ENCODE measurements around the gene FAM90A1.
A peak's percentile ranks its signal among the peaks of the same experiment; 100 is the strongest.
"Not testable (repeated sequence)": the region's sequence is repeated elsewhere in the genome, so short reads cannot be mapped to it uniquely, and the experiment has no call there.

Gene FAM90A1

DNA sequence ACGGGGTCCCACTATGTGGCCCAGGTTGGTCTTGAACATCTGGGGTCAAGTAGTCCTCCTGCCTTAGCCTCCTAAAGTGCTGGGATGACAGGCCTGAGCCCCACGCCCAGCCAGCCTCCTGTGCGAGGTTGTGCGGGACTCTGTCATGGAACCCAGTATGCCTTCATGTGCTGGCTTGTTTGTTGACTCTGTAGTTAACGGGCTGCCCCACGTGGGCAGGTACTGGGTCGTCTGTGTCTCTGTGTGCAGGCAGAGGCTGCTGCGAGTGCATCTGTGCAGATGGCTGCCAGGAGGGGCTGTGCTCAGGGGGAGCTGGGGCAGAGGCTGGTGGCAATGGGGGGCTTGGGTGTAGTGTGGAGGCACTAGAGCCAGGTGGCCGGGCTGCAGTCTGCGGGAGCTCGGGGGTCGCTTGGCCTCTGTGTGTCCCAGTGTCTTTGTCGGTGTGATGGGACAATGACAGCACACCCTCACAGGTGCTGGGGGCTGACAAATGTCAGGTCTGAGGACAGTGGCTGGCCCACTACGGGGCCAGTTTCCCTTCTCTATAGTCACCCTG is 6.0 kb upstream of the FAM90A1 start:
- DNase-seq (ENCODE audit: low spot score): not testable (repeated sequence)

DNA sequence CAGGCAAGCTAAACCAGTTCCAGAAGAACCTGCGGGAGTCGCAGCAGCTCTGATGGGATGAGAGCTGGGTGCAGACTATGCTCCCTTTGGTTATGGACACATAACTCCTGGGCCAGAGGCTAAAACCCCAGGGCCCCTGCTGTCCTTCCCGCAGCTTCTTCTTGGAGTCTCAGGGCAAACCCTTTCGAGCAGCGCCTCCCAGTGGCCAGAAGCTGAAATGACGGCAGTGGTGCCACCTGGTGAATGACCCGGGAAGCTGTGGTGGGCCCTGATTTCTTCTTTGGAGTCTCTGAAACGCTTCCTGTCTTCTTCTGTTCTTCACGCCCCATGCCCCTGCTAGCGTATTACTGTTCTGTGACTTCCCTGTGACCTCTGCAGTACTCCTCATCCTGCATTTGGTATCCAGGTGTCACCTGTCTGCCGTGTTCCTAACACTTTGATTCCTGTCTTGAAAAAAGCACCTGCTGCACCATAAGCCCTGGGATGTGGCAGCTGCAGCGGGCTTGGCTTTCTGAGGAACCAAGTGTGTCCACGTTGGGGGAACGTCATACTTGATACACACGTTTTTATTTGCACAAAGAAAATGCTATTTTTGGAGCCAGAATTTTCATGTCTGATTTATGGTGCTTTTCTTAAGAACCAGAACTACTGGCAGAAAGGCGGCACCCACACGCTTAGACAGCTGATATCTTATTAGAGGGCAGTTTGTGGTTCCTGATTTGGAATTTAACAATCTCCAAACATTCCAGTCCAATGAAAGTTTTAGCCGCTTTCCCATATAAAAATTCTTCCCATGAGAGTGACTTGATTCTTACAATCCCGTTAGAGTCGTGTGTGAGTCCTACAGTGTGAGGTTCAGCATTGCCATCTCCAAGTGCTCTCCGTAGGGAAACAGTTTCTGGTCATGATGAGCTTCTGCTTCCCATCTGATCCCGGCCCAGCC is 4.5 kb upstream of the FAM90A1 start:
- DNase-seq (ENCODE audit: low spot score): not testable (repeated sequence)

DNA sequence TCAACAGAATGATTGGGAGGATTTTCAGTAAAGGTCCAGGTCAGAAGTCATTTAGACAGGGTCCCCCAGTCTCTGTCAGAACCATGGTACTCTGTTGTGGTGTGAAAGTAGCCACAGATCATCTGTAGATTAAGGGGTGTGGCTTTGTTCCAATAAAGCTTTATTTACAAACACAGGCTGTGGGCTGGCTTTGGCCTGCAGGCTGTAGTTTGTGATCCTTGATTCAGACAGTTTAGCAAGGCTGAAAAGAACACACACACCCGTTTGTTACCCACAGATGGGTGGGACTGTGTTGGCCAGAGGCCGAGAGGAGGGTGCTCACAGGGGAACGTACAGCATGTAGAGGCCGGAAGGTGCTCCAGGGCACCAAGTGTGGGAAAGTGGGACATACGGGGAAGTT is 3.6 kb upstream of the FAM90A1 start:
- DNase-seq (ENCODE audit: low spot score): not testable (repeated sequence)

DNA sequence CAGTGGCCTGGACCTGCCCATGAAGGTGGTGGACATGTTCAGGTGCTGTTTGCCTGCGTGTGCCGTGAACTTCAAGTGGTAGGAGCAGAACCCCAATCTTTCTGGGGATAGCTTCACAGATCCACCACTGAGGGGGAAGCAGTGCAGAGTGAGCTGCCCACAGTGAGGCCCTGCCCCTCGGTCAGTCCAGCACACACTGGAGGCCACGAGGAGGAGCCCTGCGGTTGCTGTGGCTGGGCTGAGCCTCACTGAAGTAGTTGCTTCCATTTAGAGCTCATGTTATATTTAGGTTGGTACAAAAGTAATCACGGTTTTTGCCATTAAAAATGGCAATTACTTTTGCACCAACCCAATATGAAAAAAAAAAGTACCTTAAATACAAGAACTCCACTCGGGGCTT is 2.1 kb upstream of the FAM90A1 start:
- not testable (repeated sequence) for DNase-seq (ENCODE audit: low spot score)

DNA sequence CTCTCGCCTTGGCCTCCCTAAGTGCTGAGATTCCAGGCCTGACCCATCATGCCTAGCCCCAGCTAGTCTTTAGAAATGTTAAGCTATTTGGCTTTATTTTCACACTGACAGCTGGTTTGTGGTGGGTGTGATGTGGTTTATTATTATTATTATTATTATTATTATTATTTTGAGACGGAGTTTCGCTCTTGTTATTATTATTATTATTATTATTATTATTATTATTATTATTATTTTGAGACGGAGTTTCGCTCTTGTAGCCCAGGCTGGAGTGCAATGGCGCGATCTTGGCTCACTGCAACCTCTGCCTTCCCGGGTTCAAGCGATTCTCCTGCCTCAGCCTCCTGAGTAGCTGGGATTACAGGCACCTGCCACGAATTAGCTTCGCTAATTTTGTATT is 1.2 kb upstream of the FAM90A1 start:
- not testable (repeated sequence) for DNase-seq (ENCODE audit: low spot score)

DNA sequence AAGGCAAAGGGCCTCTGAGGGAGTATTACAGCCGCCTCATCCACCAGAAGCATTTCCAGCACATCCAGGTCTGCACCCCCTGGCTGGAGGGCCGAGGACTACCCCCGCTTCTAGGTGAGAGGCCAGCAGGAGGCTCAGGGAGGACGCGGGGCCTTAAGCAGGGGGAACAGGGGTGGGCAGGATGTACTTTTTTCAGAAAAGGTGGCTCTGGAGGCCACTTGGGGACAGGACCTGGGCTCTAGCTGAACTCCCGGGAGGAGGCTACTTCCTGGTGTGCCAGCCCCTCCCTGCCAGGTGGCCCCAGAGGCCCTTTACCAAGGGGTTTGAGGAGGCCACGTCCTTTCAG is 287 bp upstream of the FAM90A1 start:
- DNase-seq (ENCODE audit: low spot score): not testable (repeated sequence)

DNA sequence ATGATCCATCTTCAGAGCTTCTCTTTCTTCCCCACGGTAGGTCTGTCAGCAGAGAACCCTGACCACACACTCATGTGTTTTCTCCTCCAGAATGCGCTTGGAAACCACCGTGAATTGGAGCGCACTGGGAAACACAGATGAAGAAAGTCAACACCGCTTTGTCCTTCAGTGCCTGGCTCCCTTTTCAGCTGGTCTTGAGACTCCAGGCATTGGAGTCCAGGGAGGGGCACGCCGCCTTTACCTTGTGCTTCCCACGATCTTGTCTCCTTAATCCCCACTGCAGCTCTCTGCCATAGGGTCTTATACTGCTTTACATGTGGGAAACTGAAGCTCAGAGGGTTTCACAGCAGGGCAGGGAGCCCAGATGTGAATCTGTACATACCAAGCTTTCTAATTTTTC is 1.1 kb downstream of the FAM90A1 start:
- DNase-seq (ENCODE audit: low spot score): no peak

DNA sequence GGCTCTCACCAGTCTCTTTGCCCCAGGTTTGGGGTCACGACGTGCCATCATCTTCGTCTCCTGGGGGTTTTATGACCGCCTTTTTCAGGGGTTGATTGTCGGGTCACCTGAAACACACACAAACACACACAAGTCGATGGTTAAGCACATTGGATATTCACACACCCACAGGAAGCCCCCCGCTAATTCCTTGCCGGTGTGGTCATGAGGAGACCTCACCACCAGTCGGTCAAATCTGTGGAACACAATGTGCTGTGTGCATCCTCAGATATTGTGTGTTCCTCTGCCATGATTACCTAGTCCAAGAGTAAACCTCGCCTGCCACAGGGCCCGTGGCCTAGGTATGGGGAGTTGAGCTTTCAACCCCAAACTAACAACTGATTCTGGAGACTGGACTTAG is 2.6 kb downstream of the FAM90A1 start:
- DNase-seq (ENCODE audit: low spot score): not testable (repeated sequence)

DNA sequence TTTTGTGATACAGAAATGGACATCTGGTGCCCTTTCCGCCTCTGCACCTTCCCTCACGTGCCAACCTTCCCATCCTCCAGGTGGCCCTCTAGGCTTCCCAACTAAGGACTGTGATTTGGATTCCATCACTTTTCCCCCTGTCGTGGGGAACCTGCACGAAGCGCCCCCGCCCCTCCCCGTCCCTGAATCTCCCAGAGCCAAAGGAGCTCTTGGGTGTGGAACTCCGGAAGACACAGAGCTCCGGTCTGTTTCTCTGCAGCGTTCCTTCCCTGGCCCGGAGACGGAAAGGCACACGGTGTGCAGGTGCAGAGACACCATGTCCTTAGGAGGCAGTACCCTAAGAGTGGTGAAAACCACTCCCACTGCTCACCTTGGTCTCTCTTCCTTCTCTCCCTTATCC is 3.8 kb downstream of the FAM90A1 start:
- DNase-seq (ENCODE audit: low spot score): not testable (repeated sequence)

DNA sequence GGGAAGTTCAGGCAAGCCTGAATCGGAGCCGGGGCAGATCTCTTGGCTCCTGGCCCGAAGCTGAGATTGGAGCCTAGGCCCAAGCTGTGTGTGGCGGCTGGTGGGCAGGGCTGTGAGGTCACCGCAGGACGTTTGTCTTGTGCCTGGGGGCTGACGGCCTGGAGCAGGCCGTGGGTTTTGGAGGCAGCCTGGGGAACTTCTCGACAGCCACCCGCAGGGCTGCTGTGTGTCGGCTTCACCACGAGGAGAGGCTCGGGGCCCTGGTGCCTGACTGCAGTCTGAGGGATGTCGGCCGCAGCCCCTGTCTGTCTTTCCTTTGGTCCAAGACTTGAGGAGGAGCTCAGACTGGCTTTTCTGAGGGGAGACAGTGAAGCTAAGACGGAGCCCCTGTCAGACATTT is 5.1 kb downstream of the FAM90A1 start:
- DNase-seq (ENCODE audit: low spot score): not testable (repeated sequence)

DNA sequence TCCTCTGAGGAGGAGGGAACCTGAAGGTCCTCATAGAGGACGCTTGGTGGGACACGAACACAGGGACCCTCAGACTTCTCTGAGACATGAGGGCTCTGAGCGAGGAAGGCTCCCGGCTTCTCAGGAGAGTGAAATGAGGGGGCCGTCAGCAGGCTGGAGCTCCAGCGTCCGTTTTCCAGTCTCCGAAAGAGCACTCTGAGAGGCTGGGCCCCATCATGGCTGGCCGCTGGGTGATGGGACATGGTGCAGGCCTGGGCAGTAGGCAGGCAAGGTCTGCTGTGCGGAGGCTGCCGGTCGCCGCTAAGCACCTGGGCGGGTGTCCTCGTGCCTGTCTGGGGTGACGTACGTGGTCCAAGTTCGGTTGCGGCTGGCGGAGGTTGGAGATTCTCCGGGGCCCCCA is 5.6 kb downstream of the FAM90A1 start:
- DNase-seq (ENCODE audit: low spot score): not testable (repeated sequence)

DNA sequence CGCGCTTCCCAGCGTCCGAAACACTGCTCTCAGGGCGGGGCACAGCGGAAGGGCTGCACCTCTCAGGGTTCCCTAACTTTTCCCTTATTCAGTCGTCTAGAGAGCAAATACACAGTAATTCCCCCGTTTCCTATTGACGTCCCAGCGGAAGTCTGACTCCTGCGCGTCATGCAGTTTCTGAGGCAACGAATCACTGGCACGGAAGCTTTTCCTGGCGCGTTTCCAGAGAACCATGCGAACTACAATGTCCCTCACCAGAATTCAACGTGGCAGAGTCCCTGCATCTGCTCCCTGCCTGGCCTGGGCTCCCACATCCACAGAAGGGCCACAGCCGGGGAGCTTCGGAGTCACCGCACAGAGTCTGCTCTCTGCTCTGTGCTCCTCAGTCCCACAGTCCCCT is 6.0 kb downstream of the FAM90A1 start:
- not testable (repeated sequence) for DNase-seq (ENCODE audit: low spot score)

DNA sequence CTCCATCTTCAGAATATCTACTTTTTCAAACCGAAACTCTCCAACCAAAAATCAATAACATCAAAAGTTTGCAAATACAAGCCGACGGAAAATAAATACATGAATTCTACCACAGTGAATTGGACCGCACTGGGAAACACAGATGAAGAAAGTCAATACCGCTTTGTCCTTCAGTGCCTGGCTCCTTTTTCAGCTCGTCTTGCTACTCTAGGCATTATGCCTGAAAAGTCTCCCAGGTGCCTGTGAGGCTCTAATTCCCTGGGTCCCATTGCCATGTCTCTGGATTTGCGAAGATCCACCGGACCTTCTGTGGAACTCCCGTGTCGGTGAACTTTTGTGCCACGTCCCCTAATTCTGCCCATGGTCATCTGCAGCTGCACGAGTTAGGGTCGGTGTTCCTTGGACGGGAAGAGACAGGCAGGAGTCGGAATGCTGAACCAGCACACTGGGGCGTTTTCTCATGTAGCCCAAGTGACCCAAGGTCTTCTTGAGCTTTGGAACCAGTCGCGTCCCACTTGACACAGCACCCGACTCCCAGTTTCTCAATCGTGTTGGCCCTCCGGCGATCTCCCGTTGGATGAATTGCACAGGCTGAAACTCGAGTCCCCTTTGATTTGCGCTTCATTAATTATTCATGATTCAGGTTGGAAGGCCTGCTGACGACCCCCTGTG is 8.6 kb downstream of the FAM90A1 start:
- not testable (repeated sequence) for DNase-seq (ENCODE audit: low spot score)

DNA sequence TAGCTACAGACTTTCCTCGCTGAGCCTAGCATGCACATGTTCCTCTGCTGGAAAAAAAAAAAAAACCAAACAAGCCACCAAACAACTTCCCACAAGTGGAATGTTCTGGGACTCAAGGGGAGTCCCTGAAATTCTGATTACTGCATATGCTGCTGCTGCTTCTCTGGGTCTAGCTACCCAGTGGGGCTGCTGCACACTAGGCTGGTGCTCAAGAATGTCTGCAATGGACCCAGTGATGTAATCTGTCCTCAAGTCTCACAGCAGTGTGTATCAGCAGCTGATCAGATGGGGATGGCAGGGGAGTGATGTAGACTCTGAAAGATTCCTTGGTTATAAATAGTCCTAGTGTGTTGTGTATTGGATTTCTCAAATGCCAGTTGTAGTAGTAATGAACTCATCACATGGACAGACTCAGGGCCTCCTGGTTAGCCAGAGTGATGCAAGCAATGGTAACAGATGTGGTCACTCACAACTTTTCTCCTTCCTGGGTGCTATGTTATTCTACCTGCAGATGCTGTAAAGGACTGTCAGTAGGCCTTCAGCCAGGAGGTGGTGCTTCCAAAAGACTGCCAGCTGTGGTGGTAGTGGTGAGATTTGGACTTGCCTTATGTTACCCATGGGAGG is 29.6 kb downstream of the FAM90A1 start:
- DNase-seq (ENCODE audit: low spot score): not testable (repeated sequence)

DNA sequence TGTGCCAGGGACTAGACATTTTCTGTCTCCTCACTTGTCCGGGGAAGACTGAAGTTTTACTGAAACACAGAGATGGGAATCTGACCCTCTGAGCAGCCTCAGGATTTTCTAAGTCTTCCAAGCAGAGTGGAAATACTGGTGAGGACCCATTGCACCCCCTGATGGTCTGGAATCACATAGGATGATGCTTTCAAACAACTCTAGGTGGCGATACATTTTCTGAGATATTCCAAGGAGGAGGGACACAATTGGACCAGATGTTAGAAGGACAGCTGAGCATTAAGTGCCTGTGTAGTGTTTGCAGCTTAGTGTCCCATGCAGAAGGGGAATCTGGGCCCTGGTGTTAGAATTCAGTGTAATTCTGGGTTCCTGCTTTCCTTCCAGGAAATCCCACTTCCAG is 39.3 kb downstream of the FAM90A1 start:
- not testable (repeated sequence) for DNase-seq (ENCODE audit: low spot score)

DNA sequence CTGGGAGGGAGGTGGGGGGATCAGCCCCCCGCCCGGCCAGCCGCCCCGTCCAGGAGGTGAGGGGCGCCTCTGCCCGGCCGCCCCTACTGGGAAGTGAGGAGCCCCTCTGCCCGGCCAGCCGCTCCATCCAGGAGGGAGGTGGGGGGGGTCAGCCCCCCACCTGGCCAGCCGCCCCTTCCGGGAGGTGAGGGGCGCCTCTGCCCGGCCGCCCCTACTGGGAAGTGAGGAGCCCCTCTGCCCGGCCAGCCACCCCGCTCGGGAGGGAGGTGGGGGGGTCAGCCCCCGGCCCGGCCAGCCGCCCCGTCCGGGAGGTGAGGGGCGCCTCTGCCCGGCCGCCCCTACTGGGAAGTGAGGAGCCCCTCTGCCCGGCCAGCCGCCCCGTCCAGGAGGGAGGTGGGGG is 43.2 kb downstream of the FAM90A1 start:
- DNase-seq (ENCODE audit: low spot score): not testable (repeated sequence)

DNA sequence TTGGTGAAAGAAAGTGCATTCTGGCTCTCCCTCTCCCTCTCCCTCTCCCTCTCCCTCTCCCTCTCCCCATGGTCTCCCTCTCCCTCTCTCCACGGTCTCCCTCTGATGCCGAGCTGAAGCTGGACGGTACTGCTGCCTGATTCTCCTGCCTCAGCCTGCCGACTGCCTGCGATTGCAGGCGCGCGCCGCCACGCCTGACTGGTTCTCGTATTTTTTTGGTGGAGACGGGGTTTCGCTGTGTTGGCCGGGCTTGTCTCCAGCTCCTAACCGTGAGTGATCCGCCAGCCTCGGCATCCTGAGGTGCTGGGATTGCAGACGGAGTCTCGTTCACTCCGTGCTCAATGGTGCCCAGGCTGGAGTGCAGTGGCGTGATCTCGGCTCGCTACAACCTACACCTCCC is 44.1 kb downstream of the FAM90A1 start:
- DNase-seq (ENCODE audit: low spot score): not testable (repeated sequence)

DNA sequence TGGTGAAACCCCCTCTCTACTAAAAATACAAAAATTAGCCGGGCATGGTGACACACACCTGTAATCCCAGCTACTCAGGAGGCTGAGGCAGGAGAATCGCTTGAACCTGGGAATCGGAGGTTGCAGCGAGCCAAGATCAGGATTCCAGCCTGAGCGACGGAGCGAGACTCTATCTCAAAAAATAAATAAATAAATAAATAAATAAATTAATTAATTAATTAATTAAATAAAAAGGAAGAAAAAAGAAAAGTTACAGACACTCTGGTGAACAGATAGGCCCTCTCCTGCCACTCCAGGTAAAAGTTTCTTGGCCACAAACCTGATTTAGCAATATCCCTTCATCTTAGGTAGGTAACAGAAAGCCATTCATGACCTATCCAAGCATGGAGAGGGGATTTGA is 44.5 kb downstream of the FAM90A1 start:
- not testable (repeated sequence) for DNase-seq (ENCODE audit: low spot score)

DNA sequence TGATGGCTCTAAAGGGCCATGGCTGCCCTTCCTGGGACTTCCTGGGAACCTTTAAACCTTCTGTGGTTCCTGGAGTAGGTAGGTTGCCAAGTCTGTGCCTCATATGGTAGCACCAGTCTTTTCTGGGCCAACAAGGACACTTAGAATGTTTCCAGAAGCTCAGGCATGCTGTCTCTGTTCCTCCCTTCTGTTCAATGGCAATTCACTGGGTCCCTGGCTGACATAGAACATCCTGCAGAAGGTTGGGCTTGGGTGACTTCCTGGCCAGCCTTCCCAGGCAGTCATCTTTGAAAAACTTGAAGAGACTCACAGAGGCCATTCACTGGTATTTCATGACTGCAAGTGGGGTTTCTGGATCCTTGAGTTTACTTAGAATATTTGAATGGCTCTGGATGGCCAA is 46.1 kb downstream of the FAM90A1 start:
- DNase-seq (ENCODE audit: low spot score): not testable (repeated sequence)

DNA sequence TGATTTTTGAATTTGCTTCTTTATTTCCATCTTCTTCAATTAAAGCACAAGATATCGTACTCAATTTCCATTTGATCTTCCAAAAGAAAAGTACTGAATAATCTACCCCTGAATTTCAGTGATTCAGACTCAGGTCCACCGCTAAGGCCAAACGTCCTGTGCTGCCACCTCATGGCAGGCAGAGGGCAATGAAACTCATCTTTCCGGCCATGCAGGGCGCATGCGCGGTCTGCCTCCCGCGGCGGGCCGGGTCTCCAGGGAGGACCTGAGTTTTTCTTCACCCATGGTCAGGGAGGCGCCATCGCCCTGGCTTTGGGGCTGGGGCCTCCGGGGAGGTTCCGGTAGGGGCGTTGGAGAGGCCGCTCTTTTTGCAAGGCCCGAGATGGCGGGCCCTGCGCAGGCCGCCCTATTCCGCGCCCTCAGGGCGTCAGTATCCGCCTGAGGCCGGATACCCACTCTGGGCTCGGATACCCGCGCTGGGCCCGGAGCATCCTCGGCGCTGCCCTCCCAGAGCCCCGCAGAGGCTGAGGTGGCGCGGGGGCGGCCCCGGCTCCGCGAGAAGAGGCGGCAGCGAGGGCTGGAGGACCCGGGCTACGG is 47.3 kb downstream of the FAM90A1 start:
- peak; percentile 54 for DNase-seq (ENCODE audit: low spot score)

DNA sequence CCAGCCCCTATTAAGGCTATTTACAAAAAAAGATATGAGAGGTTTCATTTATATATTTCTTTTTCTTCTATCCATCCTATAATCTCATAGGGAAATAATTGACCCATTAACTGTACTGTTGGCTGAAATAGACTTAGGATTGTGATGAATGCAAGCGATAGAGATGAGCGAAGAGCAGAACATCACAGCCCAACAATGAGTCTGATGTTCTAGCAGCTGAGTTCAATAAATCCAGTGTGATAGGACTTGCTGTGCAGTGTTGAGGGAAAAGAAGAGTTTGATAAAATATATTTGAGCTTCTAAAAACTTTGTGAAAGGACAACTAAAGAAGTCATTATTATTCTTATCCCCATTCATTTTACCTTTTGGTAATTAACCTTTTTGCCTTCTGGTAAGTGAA is 54.5 kb downstream of the FAM90A1 start:
- DNase-seq (ENCODE audit: low spot score): not testable (repeated sequence)
